C4-2B (cell line): ENCODE results near the gene TNFRSF8.

Source experiments
- H3K27ac ChIP-seq: fragments of 450-650 bp; 2 replicates; pipeline ENCODE4 v1.5.1; 2017
- ZFX ChIP-seq: fragments of 450-650 bp; IDR thresholded peaks from 2 replicates; pipeline ENCODE4 v1.6.1; 2017
- TF ChIP-seq, protein P1 (sequence below): fragments of 450-650 bp; conservative IDR thresholded peaks from 2 replicates; pipeline ENCODE4 v1.5.1; 2017; ENCODE audit warnings: mild to moderate bottlenecking

The TNFRSF8 gene

DNA sequence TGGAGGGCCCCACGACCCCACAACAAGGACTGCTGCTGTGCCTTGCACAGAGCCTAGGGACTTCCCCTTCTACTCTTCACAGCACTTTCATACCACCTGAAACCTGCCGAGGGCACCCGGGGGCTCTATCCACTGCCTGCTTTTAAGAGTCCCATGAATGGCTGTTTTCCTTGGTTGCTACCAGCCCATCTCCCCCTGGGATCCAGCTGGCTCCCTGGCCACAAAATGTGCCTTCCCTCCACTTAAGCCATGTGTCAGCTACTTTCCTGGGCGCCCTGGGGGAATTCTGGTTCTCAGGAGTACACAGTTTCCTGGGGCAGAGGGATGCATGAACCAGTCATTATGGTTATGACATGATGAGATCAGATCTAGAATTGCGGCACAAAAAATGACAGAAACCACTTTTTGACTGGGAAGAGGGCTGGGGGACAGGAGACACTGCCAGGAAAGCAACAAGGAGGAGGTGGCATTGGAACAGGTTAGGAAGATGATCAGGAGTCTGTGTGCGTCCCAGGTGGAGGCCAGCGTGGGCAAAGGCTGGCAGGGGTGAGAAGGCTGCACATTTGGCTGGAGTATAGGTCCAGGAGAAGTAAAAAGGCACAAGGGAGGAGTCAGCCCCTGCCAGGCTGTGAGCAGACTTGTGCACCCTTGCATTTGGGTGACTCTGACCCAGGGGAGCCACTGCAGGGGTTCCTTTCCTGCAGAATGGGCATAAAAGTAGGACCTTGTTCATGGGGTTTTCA, 3.2 kb upstream of the TNFRSF8 start:
- H3K27ac ChIP-seq: no peak overlapping the region
- TF ChIP-seq ZFX: no peak
- TF ChIP-seq, protein P1, sequence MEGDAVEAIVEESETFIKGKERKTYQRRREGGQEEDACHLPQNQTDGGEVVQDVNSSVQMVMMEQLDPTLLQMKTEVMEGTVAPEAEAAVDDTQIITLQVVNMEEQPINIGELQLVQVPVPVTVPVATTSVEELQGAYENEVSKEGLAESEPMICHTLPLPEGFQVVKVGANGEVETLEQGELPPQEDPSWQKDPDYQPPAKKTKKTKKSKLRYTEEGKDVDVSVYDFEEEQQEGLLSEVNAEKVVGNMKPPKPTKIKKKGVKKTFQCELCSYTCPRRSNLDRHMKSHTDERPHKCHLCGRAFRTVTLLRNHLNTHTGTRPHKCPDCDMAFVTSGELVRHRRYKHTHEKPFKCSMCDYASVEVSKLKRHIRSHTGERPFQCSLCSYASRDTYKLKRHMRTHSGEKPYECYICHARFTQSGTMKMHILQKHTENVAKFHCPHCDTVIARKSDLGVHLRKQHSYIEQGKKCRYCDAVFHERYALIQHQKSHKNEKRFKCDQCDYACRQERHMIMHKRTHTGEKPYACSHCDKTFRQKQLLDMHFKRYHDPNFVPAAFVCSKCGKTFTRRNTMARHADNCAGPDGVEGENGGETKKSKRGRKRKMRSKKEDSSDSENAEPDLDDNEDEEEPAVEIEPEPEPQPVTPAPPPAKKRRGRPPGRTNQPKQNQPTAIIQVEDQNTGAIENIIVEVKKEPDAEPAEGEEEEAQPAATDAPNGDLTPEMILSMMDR: no peak

DNA sequence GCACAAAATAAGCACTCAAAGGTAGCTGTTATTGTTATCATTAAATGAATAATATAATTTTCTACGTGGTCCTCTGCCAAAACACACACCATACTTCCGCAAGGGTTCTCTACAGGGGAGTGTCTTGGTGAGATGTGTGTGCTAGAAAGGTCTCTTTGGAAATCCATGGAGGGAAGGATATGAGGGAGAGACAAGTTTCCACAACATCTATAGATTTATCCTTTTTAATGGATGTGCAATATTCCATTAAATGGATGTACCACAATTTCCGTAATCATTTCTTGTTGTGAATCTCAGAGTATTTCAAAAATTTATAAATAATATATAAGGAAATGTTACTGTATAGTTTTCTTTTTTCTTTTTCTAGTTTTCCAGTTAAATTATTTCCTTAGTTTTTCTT, 2.6 kb upstream of the TNFRSF8 start:
- no peak overlapping the region for H3K27ac ChIP-seq
- TF ChIP-seq ZFX: no peak
- TF ChIP-seq, protein P1: no peak

DNA sequence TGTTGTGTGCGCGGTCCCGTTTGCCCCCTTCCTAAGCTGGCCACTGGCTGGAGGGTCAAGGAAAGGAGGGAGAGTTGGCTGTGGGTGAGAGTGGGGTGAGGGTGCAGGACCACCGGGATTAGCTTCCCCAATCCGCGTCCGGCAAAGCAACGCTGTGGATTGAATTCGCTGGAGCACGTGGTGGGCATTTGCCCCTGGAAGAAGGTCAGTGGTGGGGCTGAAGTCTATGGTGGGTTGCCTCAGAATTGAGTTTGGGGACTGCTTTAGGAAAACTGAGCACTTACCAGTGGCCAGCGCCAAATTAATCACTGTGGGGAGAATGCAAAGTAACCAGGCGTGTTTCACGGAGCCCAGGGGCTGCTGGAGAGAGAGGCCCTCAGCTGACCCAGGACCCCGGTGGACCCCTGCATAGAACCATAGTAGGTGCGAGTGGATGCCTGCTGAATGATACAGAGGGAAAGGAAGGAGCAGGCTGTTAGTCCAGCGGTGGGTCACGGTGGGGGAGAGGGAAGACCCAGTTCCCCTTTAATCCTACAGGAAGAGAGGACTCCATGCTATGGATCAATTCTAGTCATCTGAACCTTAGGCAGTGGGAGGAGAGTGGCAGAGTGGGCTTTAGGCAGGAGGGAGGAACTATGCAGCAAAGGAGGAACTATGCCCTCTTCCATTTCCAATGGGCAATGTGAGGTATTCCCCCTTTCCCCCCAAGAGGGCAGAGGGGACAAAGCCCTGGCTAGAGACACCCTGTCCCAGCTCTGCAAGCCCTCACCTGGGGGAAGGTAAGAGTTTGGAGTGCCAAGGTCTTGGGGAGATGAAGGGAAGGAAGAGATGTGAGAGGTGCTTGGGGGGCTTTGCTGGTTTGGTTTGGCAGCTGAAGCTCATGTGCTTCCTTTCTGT, 1.2 kb downstream of the TNFRSF8 start:
- TF ChIP-seq, protein P1: no peak
- no peak for TF ChIP-seq ZFX
- no peak overlapping the region for H3K27ac ChIP-seq

DNA sequence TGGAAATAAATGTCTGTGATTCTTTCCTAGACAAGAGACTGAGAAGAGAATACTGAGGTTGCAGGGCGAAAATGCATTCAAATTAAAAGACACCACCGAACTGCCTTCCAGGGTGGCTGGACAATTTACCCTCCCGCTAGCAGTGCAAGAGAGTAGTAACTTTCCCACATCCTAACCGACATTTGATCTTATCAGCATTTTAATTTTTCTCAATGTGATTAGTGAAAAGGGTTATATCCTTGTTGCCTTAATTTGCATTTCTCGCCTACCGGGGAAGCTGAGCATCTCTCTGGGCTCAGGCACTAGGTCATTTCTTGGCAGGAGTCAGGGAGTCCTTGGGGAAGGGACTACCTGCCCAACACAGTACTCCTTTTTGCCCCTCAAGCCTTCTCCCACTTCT, 2.8 kb downstream of the TNFRSF8 start:
- TF ChIP-seq, protein P1: no peak
- no peak overlapping the region for H3K27ac ChIP-seq

DNA sequence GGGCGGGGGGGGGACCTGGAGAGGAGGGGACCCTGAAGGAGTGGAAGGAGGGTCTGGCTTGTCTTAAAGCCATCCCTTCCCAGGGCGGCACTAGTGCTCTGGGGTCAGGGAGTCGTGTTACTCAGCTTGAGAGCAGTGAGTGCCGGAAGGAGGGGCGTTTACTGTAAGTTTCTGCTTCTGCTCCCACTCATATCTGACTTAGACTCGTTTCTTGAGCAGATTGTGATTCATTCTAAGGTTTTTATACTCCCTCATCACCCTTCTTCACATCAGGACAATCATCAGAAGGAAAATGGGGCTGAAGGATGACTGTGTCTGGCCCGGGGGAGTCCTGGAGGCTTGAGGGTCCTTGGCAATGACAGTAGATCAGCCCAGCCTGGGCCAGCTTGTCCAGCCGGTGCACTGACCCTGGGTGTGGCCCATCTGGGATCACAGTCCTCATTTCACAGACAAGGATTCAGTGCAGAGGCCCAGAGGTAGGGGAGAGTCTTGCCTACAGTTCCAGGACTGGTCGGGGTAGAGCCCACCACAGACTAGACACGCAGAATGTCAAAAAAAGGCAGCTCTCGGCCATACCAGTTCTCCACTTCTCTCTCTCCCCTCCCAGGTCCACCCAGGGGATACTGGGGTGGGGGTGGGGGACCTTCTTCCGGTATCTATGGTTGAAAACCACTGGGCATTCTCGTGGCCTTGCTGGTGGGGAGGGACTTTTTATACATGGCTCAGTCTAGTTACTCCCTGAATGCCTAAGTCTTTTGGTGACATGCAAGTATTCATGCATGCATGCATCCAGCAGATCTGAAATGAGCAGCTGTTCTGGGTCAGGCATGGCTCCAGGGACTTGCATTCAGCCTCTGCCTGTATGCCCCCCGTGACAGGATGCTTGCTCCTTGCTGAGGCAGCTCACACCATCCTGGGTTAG, 5.1 kb downstream of the TNFRSF8 start:
- TF ChIP-seq ZFX: no peak
- TF ChIP-seq, protein P1: no peak
- no peak overlapping the region for H3K27ac ChIP-seq

DNA sequence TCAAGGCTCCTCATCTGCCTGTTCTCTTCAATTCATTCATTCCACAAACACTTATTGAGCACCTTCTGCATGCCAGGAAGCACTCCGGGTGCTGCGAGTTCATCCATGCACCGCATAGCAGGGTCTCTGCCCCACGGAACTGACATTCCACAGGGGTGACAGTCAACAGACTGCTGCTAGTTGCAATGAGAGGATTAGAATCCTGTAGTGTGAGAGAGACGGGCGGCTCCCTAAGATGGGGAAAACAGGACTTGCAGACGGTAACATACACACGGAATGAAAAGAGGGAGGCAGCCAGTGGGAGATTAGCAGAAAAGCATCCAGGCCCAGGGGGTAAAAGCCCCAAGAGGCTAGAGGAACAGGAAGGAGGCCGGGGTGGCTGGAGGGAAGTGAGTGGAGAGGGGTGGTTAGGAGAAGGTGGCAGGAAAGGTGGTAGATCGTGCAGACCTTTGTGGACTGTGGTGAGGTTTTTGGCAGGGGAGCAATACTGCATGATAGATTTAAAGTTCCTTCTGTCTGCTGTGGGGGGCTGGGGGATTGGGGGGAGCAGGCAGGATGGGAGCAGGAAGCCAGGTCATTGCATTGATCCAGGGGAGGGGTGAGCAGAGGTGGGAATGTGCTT, 6.6 kb downstream of the TNFRSF8 start:
- H3K27ac ChIP-seq: no peak overlapping the region
- TF ChIP-seq, protein P1: no peak
- no peak for TF ChIP-seq ZFX
